Aorta (tissue), 5 donors: Measurements from ENCODE around the gene GAR1. TPM values are rescaled to one million over a fixed set of nuclear protein-coding genes. Genes with fewer than 3 reads are reported as not detected.
"Not testable (repeated sequence)": the region's sequence is repeated elsewhere in the genome, so short reads cannot be mapped to it uniquely, and the experiment has no call there.

ENCODE experiments used
- ATAC-seq: fragments of 200-7000 bp; cut with Tn5 transposase; one replicate; pipeline ENCODE4 v1.9.1; 2022; ENCODE audit warnings: moderate library complexity; ENCODE audit not compliant: low FRiP score
- DNase-seq, 2 donors: peaks; one replicate each; pipeline ENCODE4 v3.0.0-alpha.2; 2020
- H3K27ac ChIP-seq, 2 donors: one replicate each; pipeline ENCODE4 v1.5.1; 2013; ENCODE audit warnings: low read length in 2 of 2, mild to moderate bottlenecking in 2 of 2, moderate library complexity in 2 of 2, control low read depth in 1 of 2, inconsistent platforms in 1 of 2, low read depth in 1 of 2
- H3K27me3 ChIP-seq, 2 donors: one replicate each; pipeline ENCODE4 v1.6.1; 2013; ENCODE audit warnings: control low read depth in 1 of 2, low read length in 1 of 2, mild to moderate bottlenecking in 1 of 2, moderate library complexity in 1 of 2; ENCODE audit not compliant: insufficient read depth in 2 of 2, control insufficient read depth in 1 of 2
- H3K36me3 ChIP-seq, 2 donors: one replicate each; pipeline ENCODE4 v1.6.1; 2013; ENCODE audit warnings: control low read depth in 1 of 2, low read length in 1 of 2, mild to moderate bottlenecking in 1 of 2; ENCODE audit not compliant: insufficient read depth in 2 of 2, control insufficient read depth in 1 of 2
- H3K4me1 ChIP-seq, 2 donors: one replicate each; pipeline ENCODE4 v1.6.1; 2013; ENCODE audit warnings: low read length in 2 of 2, control low read depth in 1 of 2, mild to moderate bottlenecking in 1 of 2, moderate library complexity in 1 of 2; ENCODE audit not compliant: insufficient read depth in 2 of 2, control insufficient read depth in 1 of 2
- H3K4me3 ChIP-seq, 2 donors: one replicate each; pipeline ENCODE4 v1.5.1; 2013; ENCODE audit warnings: low read length in 2 of 2, control low read depth in 1 of 2, mild to moderate bottlenecking in 1 of 2
- H3K9me3 ChIP-seq: one replicate; pipeline ENCODE4 v1.6.1; 2013; ENCODE audit warnings: mild to moderate bottlenecking, low read length; ENCODE audit not compliant: control insufficient read depth
- WGBS, 2 donors: extraction: QIAGEN DNeasy Blood & Tissue Kit; methylation state at CpG; one replicate each; pipeline ENCODE4 v1.1.7; 2013; 5-methylcytosine and 5-hydroxymethylcytosine counted together
- intact Hi-C, 2 donors: fragments of 100-400 bp; cut with DNase I; formaldehyde crosslinking; loops; one replicate each; pipeline versions ENCODE4 v1.14.2 to v1.15.0; 2022
- polyA plus RNA-seq, 2 donors: library from polyadenylated mRNA; stranded (reverse); fragments of 200-250 nt; gene quantifications; one replicate each; pipeline ENCODE4 v1.2.3, GENCODE V29; 2013
- total RNA-seq, 2 donors: library from RNA; stranded (reverse); fragmentation: NEBNext Ultra II Directional; extraction: Animal tissue kit (Norgen Biotek cat#: 25700); gene quantifications; one replicate each; pipeline ENCODE4 v1.2.1, GENCODE V29; 2021
- donor health status: healthy with polysubstance abuse.
- donor health status: Bipolar disorder and iron deficiency.
- donor health status: DM: no; HTN: no; CAD: no.
- donor health status: DM: no; HTN: no; CAD: no.
- donor health status: DM: yes; HTN: yes; CAD: no.

The GAR1 gene
- total and polyA plus RNA-seq, 4 donors, result 9.3 to 11.5 (median 10.5) TPM

- H3K9me3 ChIP-seq, ATAC-seq, H3K4me3 ChIP-seq, H3K27me3 ChIP-seq, H3K27ac ChIP-seq, H3K36me3 ChIP-seq, H3K4me1 ChIP-seq, DNase-seq, intact Hi-C loops: not testable (repeated sequence)
- WGBS, 2 donors, result 76 to 88% methylated on average over 4 of the region's 4 CpGs
Observed at GRCh38 chr4:109859426-109860300, 44.1 kb downstream of the GAR1 start.

GRCh38 chr4:109861271-109861670 is 45.7 kb downstream of the GAR1 start:
- H3K4me1 ChIP-seq, result no peaks in the 10 kb centered on the region
- no peak for DNase-seq
- 91 to 95% methylated on average over 2 of the region's 2 CpGs for WGBS, 2 donors
- intact Hi-C loops, result no loop called here
- ATAC-seq, result no peak
- H3K27me3 ChIP-seq, result no peaks in the 10 kb centered on the region
- H3K27ac ChIP-seq, result no peak overlapping the region
- no peaks in the 10 kb centered on the region for H3K9me3 ChIP-seq
- H3K4me3 ChIP-seq, result no peak overlapping the region
- no peaks in the 10 kb centered on the region for H3K36me3 ChIP-seq

- DNase-seq (no peak), ATAC-seq (no peak)
- Histone ChIP-seq H3K9me3 (no peaks in the 10 kb centered on the region), H3K4me3 (no peak overlapping the region), H3K27ac (no peak overlapping the region), H3K4me1 (no peaks in the 10 kb centered on the region), H3K36me3 (no peaks in the 10 kb centered on the region), H3K27me3 (no peaks in the 10 kb centered on the region)
- intact Hi-C loops, result no loop called here
- WGBS, 2 donors, result 80 to 85% methylated on average over 3 of the region's 3 CpGs
Observed at GRCh38 chr4:109861916-109862511, 46.5 kb downstream of the GAR1 start.

- Histone ChIP-seq H3K27me3 (no peaks in the 10 kb centered on the region), H3K27ac (no peak overlapping the region), H3K36me3 (no peaks in the 10 kb centered on the region), H3K4me3 (no peak overlapping the region), H3K4me1 (no peaks in the 10 kb centered on the region), H3K9me3 (no peaks in the 10 kb centered on the region)
- intact Hi-C loops, result no loop called here
- DNase-seq (no peak), ATAC-seq (no peak)
Observed at GRCh38 chr4:109864134-109864533, 48.6 kb downstream of the GAR1 start.

- no peak for ATAC-seq
- Histone ChIP-seq H3K27me3 (no peaks in the 10 kb centered on the region), H3K27ac (no peak overlapping the region), H3K36me3 (no peaks in the 10 kb centered on the region), H3K4me3 (no peak overlapping the region), H3K4me1 (no peaks in the 10 kb centered on the region), H3K9me3 (peaks cover 2% of the 10 kb centered on the region)
- intact Hi-C loops, result no loop called here
- DNase-seq, result no peak
- 92 to 95% methylated on average over 5 of the region's 5 CpGs for WGBS, 2 donors
Observed at GRCh38 chr4:109870061-109870460, 54.5 kb downstream of the GAR1 start.

GRCh38 chr4:109872065-109872464 is 56.5 kb downstream of the GAR1 start:
- no peak overlapping the region for H3K4me3 ChIP-seq
- ATAC-seq, result no peak
- intact Hi-C loops, result no loop called here

GRCh38 chr4:109872950-109873656 is 57.5 kb downstream of the GAR1 start:
- no peaks in the 10 kb centered on the region for H3K27me3 ChIP-seq
- H3K27ac ChIP-seq, result no peak overlapping the region
- 94 to 95% methylated on average over 6 of the region's 6 CpGs for WGBS, 2 donors
- peaks cover 2% of the 10 kb centered on the region for H3K9me3 ChIP-seq
- H3K4me3 ChIP-seq, result no peak overlapping the region
- no peak for ATAC-seq
- H3K36me3 ChIP-seq, result no peaks in the 10 kb centered on the region
- no peaks in the 10 kb centered on the region for H3K4me1 ChIP-seq
- intact Hi-C loops, result no loop called here
- DNase-seq, result no peak

More at GRCh38 chr4:109872065-109872464, 56.5 kb downstream of the GAR1 start:
- H3K9me3 ChIP-seq, result peaks cover 2% of the 10 kb centered on the region
- WGBS, 2 donors, result 87 to 88% methylated on average over 2 of the region's 2 CpGs
- H3K27ac ChIP-seq, result no peak overlapping the region
- no peaks in the 10 kb centered on the region for H3K27me3 ChIP-seq
- DNase-seq, result no peak
- no peaks in the 10 kb centered on the region for H3K36me3 ChIP-seq
- no peaks in the 10 kb centered on the region for H3K4me1 ChIP-seq

- no peak overlapping the region for H3K27ac ChIP-seq
- no peaks in the 10 kb centered on the region for H3K36me3 ChIP-seq
- no peaks in the 10 kb centered on the region for H3K27me3 ChIP-seq
- ATAC-seq (no peak), DNase-seq (no peak)
- WGBS, 2 donors, result 52% methylated on average over 11 of the region's 11 CpGs
- no peak overlapping the region for H3K4me3 ChIP-seq
- H3K4me1 ChIP-seq, result no peaks in the 10 kb centered on the region
- intact Hi-C loops, result no loop called here
- H3K9me3 ChIP-seq, result peaks cover 2% of the 10 kb centered on the region
Observed at GRCh38 chr4:109873791-109874514, 58.4 kb downstream of the GAR1 start.
